Kidney (tissue), 14 donors: Measurements from ENCODE around the gene RAB2B. TPM values are rescaled to one million over a fixed set of nuclear protein-coding genes. Genes with fewer than 3 reads are reported as not detected.
A peak's percentile ranks its signal among the peaks of the same experiment; 100 is the strongest.

Source experiments
- DNase-seq, 5 donors: peaks; one replicate each; pipeline ENCODE4 v3.0.0-alpha.2; 2013 to 2020
- FAIRE-seq: peaks from 2 replicates; lab custom pipeline; 2012; peaks lifted over from hg19 to GRCh38; lab: Jason Lieb, UNC
- H3K27ac ChIP-seq, 2 donors: one replicate each; pipeline ENCODE4 v1.7.0; 2013; ENCODE audit warnings: low read depth in 2 of 2, low read length in 2 of 2, inconsistent platforms in 1 of 2
- H3K27me3 ChIP-seq: one replicate; pipeline ENCODE4 v1.7.1; 2013; ENCODE audit warnings: low read length, inconsistent platforms; ENCODE audit not compliant: control insufficient read depth, insufficient read depth
- H3K36me3 ChIP-seq, 3 donors: one replicate each; pipeline versions ENCODE4 v1.7.0 to v1.7.1; 2013; ENCODE audit warnings: low read length in 3 of 3, control low read depth in 1 of 3, inconsistent platforms in 1 of 3; ENCODE audit not compliant: insufficient read depth in 3 of 3, control insufficient read depth in 2 of 3
- H3K4me1 ChIP-seq, 3 donors: one replicate each; pipeline versions ENCODE4 v1.7.0 to v1.7.1; 2013; ENCODE audit warnings: low read length in 3 of 3, inconsistent platforms in 1 of 3, low read depth in 1 of 3; ENCODE audit not compliant: control insufficient read depth in 2 of 3, insufficient read depth in 2 of 3
- H3K4me3 ChIP-seq, 3 donors: one replicate each; pipeline versions ENCODE4 v1.7.0 to v1.8.1; 2013; ENCODE audit warnings: low read length in 3 of 3, control low read depth in 1 of 3, inconsistent platforms in 1 of 3
- H3K9ac ChIP-seq, 3 donors: one replicate each; pipeline versions ENCODE4 v1.7.0 to v1.7.1; 2013; ENCODE audit warnings: low read length in 3 of 3, control low read depth in 1 of 3, inconsistent platforms in 1 of 3
- H3K9me3 ChIP-seq, 3 donors: one replicate each; pipeline versions ENCODE4 v1.7.0 to v1.7.1; 2013; ENCODE audit warnings: low read length in 3 of 3, control low read depth in 1 of 3, inconsistent platforms in 1 of 3; ENCODE audit not compliant: control insufficient read depth in 2 of 3, insufficient read depth in 1 of 3
- intact Hi-C: fragments of 100-400 bp; cut with DNase I; formaldehyde crosslinking; loops from one replicate; pipeline ENCODE4 v1.11.1; 2022
- polyA plus RNA-seq: library from polyadenylated mRNA; stranded (reverse); fragments of 350-450 nt; fragmentation: Illumina TruSeq; extraction: RNeasy Lipid Tissue Mini Kit (QIAGEN cat#74804); gene quantifications from one replicate; pipeline ENCODE4 v1.2.3, GENCODE V29; 2014; ENCODE audit warnings: low read depth, low replicate concordance; ENCODE audit not compliant: insufficient read depth
- total RNA-seq: library from RNA; stranded (reverse); fragmentation: NEBNext Ultra II Directional; extraction: Animal tissue kit (Norgen Biotek cat#: 25700); gene quantifications from one replicate; pipeline ENCODE4 v1.2.1, GENCODE V29; 2021
- TF ChIP-seq, protein P1 (sequence below): IDR thresholded peaks from 3 replicates; pipeline ENCODE4 v1.5.1; 2012; ENCODE audit warnings: mild to moderate bottlenecking, moderate library complexity, borderline replicate concordance; ENCODE audit not compliant: insufficient read depth; ENCODE audit errors: extremely low read depth
- donor health status: control.
- donor health status: control.
- donor health status: control.
- donor health status: control.
- donor health status: control.
- donor health status: DM: yes; HTN: yes; CAD: no.
- donor health status: Normal renal cell carcinoma (clear cell type).

The RAB2B gene
- total and polyA plus RNA-seq, 2 donors from 2014 or later: 12.2 to 22.7 TPM

GRCh38 chr14:21467616-21468015, 9.1 kb downstream of the RAB2B start:
- Histone ChIP-seq H3K9me3 (no peaks in the 10 kb centered on the region), H3K4me3 (no peak overlapping the region), H3K36me3 (peaks cover 0 to 24% (median 6%) of the 10 kb centered on the region in 3 donors), H3K27ac (no peak overlapping the region), H3K4me1 (no peaks in the 10 kb centered on the region), H3K27me3 (no peaks in the 10 kb centered on the region), H3K9ac (no peak overlapping the region)
- DNase-seq (no peak), FAIRE-seq (no peak)
- intact Hi-C loops: no loop called here
- TF ChIP-seq, protein P1, sequence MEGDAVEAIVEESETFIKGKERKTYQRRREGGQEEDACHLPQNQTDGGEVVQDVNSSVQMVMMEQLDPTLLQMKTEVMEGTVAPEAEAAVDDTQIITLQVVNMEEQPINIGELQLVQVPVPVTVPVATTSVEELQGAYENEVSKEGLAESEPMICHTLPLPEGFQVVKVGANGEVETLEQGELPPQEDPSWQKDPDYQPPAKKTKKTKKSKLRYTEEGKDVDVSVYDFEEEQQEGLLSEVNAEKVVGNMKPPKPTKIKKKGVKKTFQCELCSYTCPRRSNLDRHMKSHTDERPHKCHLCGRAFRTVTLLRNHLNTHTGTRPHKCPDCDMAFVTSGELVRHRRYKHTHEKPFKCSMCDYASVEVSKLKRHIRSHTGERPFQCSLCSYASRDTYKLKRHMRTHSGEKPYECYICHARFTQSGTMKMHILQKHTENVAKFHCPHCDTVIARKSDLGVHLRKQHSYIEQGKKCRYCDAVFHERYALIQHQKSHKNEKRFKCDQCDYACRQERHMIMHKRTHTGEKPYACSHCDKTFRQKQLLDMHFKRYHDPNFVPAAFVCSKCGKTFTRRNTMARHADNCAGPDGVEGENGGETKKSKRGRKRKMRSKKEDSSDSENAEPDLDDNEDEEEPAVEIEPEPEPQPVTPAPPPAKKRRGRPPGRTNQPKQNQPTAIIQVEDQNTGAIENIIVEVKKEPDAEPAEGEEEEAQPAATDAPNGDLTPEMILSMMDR: no peak

GRCh38 chr14:21455912-21456667, 20.7 kb downstream of the RAB2B start, which contains the start of gene CHD8:
Gene CHD8, minus strand, starts transcription at chr14:21456123. Its CDS starts 24,480 bp downstream, at chr14:21431643.
- Histone ChIP-seq H3K27ac (peak within 1 kb of the TSS; percentile 98 to 99), H3K4me3 (peak within 1 kb of the TSS; percentile 98 to 99 (median 98)), H3K27me3 (no peaks in the 10 kb centered on the region), H3K9ac (peak within 1 kb of the TSS; percentile 98 to 100 (median 100)), H3K36me3 (peaks cover 0 to 6% (median 3%) of the 10 kb centered on the region in 3 donors), H3K4me1 (peaks cover 3 to 11% (median 6%) of the 10 kb centered on the region in 3 donors), H3K9me3 (no peaks in the 10 kb centered on the region)
- TF ChIP-seq, protein P1: peak; percentile 59
- DNase-seq: peak; percentile 100
- intact Hi-C loops: no loop called here
- FAIRE-seq: peak; percentile 97

DNA sequence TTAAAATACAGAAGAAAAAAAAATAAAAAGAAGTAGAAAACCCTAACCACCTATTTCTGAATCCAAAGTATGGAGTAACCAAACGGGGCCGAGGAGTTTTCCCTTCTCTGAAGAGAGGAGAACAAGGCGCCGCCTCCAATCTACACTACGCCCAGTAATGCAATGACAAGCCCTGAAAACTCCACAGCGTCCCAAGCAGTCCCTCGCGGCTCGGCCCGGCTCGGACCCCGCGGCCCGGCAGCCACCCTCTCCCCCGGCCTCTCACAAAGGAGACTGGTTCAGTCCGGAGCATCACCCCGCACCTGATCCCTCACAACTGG, 21.2 kb downstream of the RAB2B start:
- Histone ChIP-seq H3K9ac (peak overlapping the region; percentile 76 to 95 (median 79)), H3K9me3 (no peaks in the 10 kb centered on the region), H3K4me1 (peaks cover 3 to 11% (median 6%) of the 10 kb centered on the region in 3 donors), H3K27me3 (no peaks in the 10 kb centered on the region), H3K4me3 (peak overlapping the region; percentile 83 to 99 (median 98)), H3K36me3 (peaks cover 0 to 3% (median 0%) of the 10 kb centered on the region in 3 donors), H3K27ac (peak overlapping the region; percentile 64 to 86)
- TF ChIP-seq, protein P1: no peak
- intact Hi-C loops: no loop called here
- no peak for FAIRE-seq
- no peak for DNase-seq
